ENCODE results near the gene COPA.
A peak's percentile ranks its signal among the peaks of the same experiment; 100 is the strongest.

Gene COPA

GRCh38 chr1:160264795-160265307 lies 78.2 kb downstream of the COPA start:
- no peak for DNase-seq (ENCODE audit: low read depth)

- peak; percentile 95 for DNase-seq (ENCODE audit: low read depth)
These were observed 80.9 kb downstream of the COPA start, which contains the start of gene DCAF8 for GRCh38 chr1:160261893-160262794. DCAF8 (minus strand) TSS chr1:160262549; CDS start chr1:160244008, 18,541 bp downstream.

GRCh38 chr1:160261556-160261892 lies 81.5 kb downstream of the COPA start:
- no peak for DNase-seq (ENCODE audit: low read depth)

- no peak for DNase-seq (ENCODE audit: low read depth)
These were observed 82.4 kb downstream of the COPA start for GRCh38 chr1:160260406-160261382.

GRCh38 chr1:160258177-160258798 lies 84.8 kb downstream of the COPA start:
- no peak for DNase-seq (ENCODE audit: low read depth)

- DNase-seq (ENCODE audit: low read depth): no peak
These were observed 85.5 kb downstream of the COPA start for GRCh38 chr1:160257411-160258015.

- DNase-seq (ENCODE audit: low read depth): no peak
These were observed 86.5 kb downstream of the COPA start for GRCh38 chr1:160256396-160257046.

GRCh38 chr1:160255781-160256300 lies 87.2 kb downstream of the COPA start:
- DNase-seq (ENCODE audit: low read depth): no peak

GRCh38 chr1:160251687-160252526 lies 91.1 kb downstream of the COPA start:
- no peak for DNase-seq (ENCODE audit: low read depth)

GRCh38 chr1:160251011-160251410 lies 92.0 kb downstream of the COPA start:
- no peak for DNase-seq (ENCODE audit: low read depth)

GRCh38 chr1:160247053-160247452 lies 96.0 kb downstream of the COPA start:
- DNase-seq (ENCODE audit: low read depth): no peak

GRCh38 chr1:160245434-160245833 lies 97.6 kb downstream of the COPA start:
- DNase-seq (ENCODE audit: low read depth): no peak

- no peak for DNase-seq (ENCODE audit: low read depth)
These were observed 98.8 kb downstream of the COPA start for GRCh38 chr1:160244209-160244608.

- DNase-seq (ENCODE audit: low read depth): no peak
These were observed 99.3 kb downstream of the COPA start for GRCh38 chr1:160243767-160244166.

- no peak for DNase-seq (ENCODE audit: low read depth)
These were observed 103.3 kb downstream of the COPA start for GRCh38 chr1:160239582-160240299.

Measured in GM04504 (cell line).